ENCODE data around the gene PHLDB1. TPM values are rescaled to one million over a fixed set of nuclear protein-coding genes. Genes with fewer than 3 reads are reported as not detected.
A peak's percentile ranks its signal among the peaks of the same experiment; 100 is the strongest.

Gene PHLDB1
- polyA plus RNA-seq, 2 of the 4 experiments (the other 2 are of a cell fraction) = 5.9 to 20.0 TPM

DNA sequence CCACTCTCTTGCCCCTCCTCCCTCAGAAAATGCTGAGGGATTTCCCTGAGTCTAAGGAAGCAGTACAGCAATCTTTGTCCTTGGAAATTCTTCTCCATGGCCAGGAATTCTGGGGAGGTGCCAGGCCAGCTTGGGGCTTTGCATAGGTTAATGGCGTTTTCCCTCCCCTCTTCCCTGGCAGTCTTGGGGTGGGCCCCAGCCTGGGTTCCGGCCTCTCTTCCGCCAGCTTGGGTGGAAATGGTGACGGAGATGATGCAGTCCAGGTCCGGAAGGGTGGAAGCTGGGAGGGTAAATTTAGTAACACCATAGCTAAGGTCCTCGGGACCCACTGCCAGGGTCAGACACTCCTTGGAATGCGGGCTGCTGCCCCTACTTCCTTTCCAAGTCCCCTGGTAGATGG lies 5.0 kb downstream of the PHLDB1 start:
- no peak overlapping the region for H3K4me3 ChIP-seq
- ChIA-PET CTCF (interaction anchor here (1.0 to 17.8 kb wide), 7 partner anchors 12 to 78 kb away, joined by 3 to 224 read pairs (median 3); no protein-coding TSS in a partner anchor), POLR2A (no interaction called here)
- no peak for ATAC-seq
- DNase-seq (ENCODE audit: low read depth in 1 of 2, low spot score in 1 of 2) = no peak
- no peaks in the 10 kb centered on the region for H3K9me3 ChIP-seq
- TF ChIP-seq ESRRA (IDR thresholded peaks at IDR 0.05; ENCODE audit: borderline replicate concordance, low read length) = no peak
- no peak for TF ChIP-seq ZC3H11A (IDR thresholded peaks at IDR 0.05)
- TF ChIP-seq CEBPB (IDR thresholded peaks at IDR 0.05) = no peak
- TF ChIP-seq HDAC2 (IDR thresholded peaks at IDR 0.05) = no peak
- TF ChIP-seq FOSL2 (IDR thresholded peaks at IDR 0.05) = no peak
- no peak for TF ChIP-seq FOSL2 (CRISPR knock-in tag; IDR thresholded peaks at IDR 0.05)
- no peak for TF ChIP-seq CHD2 (IDR thresholded peaks at IDR 0.05; ENCODE audit: low read length, partially characterized antibody)
- no peak for TF ChIP-seq HOXB13 (CRISPR knock-in tag; IDR thresholded peaks at IDR 0.05; ENCODE audit: low read depth)
- no peak for TF ChIP-seq NFE2L2 (conservative IDR thresholded peaks at IDR 0.05; ENCODE audit: low read length)
- TF ChIP-seq EHMT2 (IDR thresholded peaks at IDR 0.05; ENCODE audit: low read depth) = no peak
- TF ChIP-seq, protein P1, sequence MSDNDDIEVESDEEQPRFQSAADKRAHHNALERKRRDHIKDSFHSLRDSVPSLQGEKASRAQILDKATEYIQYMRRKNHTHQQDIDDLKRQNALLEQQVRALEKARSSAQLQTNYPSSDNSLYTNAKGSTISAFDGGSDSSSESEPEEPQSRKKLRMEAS (IDR thresholded peaks at IDR 0.05) = no peak
- no peak for TF ChIP-seq JUNB (IDR thresholded peaks at IDR 0.05)
- TF ChIP-seq CHD4 (IDR thresholded peaks at IDR 0.05; ENCODE audit: borderline replicate concordance) = no peak
- no peak for TF ChIP-seq MYC (IDR thresholded peaks at IDR 0.05; ENCODE audit: borderline replicate concordance, low read length)
- TF ChIP-seq CBX2 (IDR thresholded peaks at IDR 0.05; ENCODE audit: borderline replicate concordance, low read depth) = no peak
- TF ChIP-seq RARB (CRISPR knock-in tag; IDR thresholded peaks at IDR 0.05) = no peak
- no peak for TF ChIP-seq KDM1A (IDR thresholded peaks at IDR 0.05; ENCODE audit: low read depth)
- TF ChIP-seq NR3C1 (IDR thresholded peaks at IDR 0.05) = no peak
- TF ChIP-seq, protein P2, sequence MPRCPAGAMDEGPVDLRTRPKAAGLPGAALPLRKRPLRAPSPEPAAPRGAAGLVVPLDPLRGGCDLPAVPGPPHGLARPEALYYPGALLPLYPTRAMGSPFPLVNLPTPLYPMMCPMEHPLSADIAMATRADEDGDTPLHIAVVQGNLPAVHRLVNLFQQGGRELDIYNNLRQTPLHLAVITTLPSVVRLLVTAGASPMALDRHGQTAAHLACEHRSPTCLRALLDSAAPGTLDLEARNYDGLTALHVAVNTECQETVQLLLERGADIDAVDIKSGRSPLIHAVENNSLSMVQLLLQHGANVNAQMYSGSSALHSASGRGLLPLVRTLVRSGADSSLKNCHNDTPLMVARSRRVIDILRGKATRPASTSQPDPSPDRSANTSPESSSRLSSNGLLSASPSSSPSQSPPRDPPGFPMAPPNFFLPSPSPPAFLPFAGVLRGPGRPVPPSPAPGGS (IDR thresholded peaks at IDR 0.05) = no peak
- H3K4me1 ChIP-seq = peaks cover 34% of the 10 kb centered on the region
- peak overlapping the region in 1 of 2 experiments; percentile 46; a peak in 2 of 6 replicates for H3K27ac ChIP-seq
- FAIRE-seq = no peak
- H3K4me2 ChIP-seq = no peak overlapping the region
- 91% methylated on average over 7 of the region's 7 CpGs for WGBS (ENCODE audit: missing lambda C conversion rate)

DNA sequence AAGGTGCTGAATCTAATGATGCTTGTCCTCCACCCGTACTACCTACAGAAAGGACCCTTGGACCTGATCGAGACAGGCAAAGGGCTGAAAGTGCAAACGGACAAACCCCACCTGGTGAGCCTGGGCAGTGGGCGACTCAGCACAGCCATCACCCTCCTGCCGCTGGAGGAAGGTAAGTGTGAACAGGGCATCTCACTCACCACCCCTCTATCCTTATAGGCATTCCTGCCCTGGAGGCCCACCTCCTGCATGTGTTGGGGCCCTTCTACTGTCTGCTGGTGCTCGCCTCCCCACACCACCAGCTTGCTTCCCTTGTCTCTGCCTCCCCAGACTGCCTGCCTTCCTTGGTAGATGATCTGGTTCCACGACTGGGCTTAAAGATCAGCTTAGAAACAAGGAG lies 7.1 kb downstream of the PHLDB1 start:
- Histone ChIP-seq H3K4me1 (peaks cover 51% of the 10 kb centered on the region), H3K4me2 (no peak overlapping the region), H3K9me3 (no peaks in the 10 kb centered on the region), H3K27ac (peak overlapping the region in 1 of 2 experiments; percentile 49; a peak in 2 of 6 replicates), H3K4me3 (no peak overlapping the region)
- DNase-seq (ENCODE audit: low read depth in 1 of 2, low spot score in 1 of 2) (no peak), FAIRE-seq (no peak), ATAC-seq (no peak)
- 86% methylated on average over 6 of the region's 7 CpGs for WGBS (ENCODE audit: missing lambda C conversion rate)
- ChIA-PET CTCF (interaction anchor here (1.5 to 17.8 kb wide), 2 partner anchors 10 to 13 kb away, joined by 3 to 224 read pairs; no protein-coding TSS in a partner anchor), POLR2A (no interaction called here)
- no peak for TF ChIP-seq HOXB5 (CRISPR knock-in tag; IDR thresholded peaks at IDR 0.05)
- TF ChIP-seq POLR2A (IDR thresholded peaks at IDR 0.05; ENCODE audit: low read length) = no peak
- TF ChIP-seq, protein P3, sequence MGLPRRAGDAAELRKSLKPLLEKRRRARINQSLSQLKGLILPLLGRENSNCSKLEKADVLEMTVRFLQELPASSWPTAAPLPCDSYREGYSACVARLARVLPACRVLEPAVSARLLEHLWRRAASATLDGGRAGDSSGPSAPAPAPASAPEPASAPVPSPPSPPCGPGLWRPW (IDR thresholded peaks at IDR 0.05) = no peak
- TF ChIP-seq, protein P4, sequence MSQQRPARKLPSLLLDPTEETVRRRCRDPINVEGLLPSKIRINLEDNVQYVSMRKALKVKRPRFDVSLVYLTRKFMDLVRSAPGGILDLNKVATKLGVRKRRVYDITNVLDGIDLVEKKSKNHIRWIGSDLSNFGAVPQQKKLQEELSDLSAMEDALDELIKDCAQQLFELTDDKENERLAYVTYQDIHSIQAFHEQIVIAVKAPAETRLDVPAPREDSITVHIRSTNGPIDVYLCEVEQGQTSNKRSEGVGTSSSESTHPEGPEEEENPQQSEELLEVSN (IDR thresholded peaks at IDR 0.05; ENCODE audit: borderline replicate concordance, low read depth) = no peak

DNA sequence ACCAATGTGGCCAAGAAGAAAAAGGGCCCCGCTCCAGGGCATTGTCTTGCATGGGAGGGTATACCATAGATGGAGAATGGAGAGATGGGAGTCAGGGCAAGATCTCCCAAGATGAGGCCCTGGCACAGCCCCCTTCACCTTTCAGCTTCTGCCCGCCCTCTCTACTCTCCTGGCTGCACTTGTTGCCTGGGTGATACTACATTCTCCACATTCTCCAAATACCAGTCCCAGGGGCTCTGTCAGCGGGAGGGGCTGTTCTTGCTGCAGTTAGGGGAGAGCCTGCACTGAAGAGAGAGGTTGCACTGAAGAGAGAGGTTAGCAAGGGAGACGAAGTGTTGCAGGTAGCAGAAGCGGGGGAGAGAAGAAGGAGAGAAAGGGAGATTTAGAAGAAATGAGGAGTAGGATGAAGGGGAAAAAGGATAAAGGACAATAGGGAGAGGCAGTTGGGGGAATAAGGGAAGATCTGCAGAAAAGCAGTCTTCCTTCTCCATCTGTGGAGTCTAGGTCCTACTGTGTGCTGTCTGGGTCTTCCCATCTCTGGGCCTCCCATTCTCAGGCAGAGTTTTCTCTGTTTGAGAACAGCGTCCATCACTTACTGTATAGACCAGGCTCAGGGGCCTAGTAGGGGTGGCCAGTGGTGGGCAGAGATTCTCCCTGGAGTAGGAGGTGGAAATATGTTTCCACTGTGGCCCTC lies 8.0 kb downstream of the PHLDB1 start:
- Histone ChIP-seq H3K27ac (peak overlapping the region in 1 of 2 experiments; percentile 71; a peak in 3 of 6 replicates), H3K4me1 (peaks cover 60% of the 10 kb centered on the region), H3K9me3 (no peaks in the 10 kb centered on the region), H3K4me2 (peak overlapping the region; percentile 33; the same call in 1 of the 3 replicates), H3K4me3 (no peak overlapping the region)
- WGBS (ENCODE audit: missing lambda C conversion rate) = 60% methylated on average over 6 of the region's 6 CpGs
- POLR2A ChIA-PET = no interaction called here
- no peak for FAIRE-seq
- CTCF ChIA-PET = interaction anchor here (1.5 to 17.8 kb wide), 2 partner anchors 10 to 12 kb away, joined by 3 to 224 read pairs; no protein-coding TSS in a partner anchor
- TF ChIP-seq SMC3 (IDR thresholded peaks at IDR 0.05) (no peak), JUNB (IDR thresholded peaks at IDR 0.05) (no peak), ZNF302 (CRISPR knock-in tag; IDR thresholded peaks at IDR 0.05) (no peak)
- TF ChIP-seq, protein P3 (IDR thresholded peaks at IDR 0.05) = no peak
- peak in 1 of 2 experiments; percentile 7; a peak in 1 of 6 replicates for ATAC-seq
- DNase-seq (ENCODE audit: low read depth in 1 of 2, low spot score in 1 of 2) = no peak
